Measurements from ENCODE around the gene ERC2. TPM values are rescaled to one million over a fixed set of nuclear protein-coding genes. Genes with fewer than 3 reads are reported as not detected.

ERC2 gene
- total RNA-seq, 4 donors from 2014 or later = 0.81 to 2.9 (median 1.6) TPM

DNA sequence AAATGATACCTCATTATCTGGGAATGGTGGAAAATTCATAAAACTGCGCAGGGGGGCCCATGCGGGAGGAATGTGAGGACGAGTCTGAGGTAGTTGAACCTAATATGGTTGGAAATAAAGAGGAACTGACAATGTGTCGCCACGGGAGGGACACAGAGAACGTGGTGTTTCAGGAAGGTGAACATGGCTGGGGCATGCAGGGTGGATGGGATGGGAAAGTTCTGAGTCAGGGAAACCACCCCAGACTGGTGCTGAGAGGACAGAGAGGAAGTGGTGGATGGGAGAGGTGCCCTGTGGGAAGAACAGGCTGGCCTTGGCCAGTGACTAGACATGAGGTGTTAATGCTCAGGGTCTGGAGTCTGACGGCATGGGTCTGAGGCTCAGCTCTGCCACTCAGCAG is 844.0 kb downstream of the ERC2 start:
- whole genome bisulfite sequencing, 2 donors (ENCODE audit: low coverage in 1 of 2) = 81 to 95% methylated on average over 4 to 7 of the region's 7 CpGs
- Histone ChIP-seq H3K4me1 (no peaks in the 10 kb centered on the region), H3K27ac (no peak overlapping the region), H3K27me3 (no peaks in the 10 kb centered on the region), H3K9me3 (no peaks in the 10 kb centered on the region), H3K36me3 (no peaks in the 10 kb centered on the region), H3K4me3 (no peak overlapping the region)
- ATAC-seq = no peak
- TF ChIP-seq POLR2A (IDR thresholded peaks at IDR 0.05) = no peak
- no peak for TF ChIP-seq POLR2AphosphoS5 (IDR thresholded peaks at IDR 0.05)
- TF ChIP-seq, protein P1, sequence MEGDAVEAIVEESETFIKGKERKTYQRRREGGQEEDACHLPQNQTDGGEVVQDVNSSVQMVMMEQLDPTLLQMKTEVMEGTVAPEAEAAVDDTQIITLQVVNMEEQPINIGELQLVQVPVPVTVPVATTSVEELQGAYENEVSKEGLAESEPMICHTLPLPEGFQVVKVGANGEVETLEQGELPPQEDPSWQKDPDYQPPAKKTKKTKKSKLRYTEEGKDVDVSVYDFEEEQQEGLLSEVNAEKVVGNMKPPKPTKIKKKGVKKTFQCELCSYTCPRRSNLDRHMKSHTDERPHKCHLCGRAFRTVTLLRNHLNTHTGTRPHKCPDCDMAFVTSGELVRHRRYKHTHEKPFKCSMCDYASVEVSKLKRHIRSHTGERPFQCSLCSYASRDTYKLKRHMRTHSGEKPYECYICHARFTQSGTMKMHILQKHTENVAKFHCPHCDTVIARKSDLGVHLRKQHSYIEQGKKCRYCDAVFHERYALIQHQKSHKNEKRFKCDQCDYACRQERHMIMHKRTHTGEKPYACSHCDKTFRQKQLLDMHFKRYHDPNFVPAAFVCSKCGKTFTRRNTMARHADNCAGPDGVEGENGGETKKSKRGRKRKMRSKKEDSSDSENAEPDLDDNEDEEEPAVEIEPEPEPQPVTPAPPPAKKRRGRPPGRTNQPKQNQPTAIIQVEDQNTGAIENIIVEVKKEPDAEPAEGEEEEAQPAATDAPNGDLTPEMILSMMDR (IDR thresholded peaks at IDR 0.05) = no peak
- no peak for TF ChIP-seq EP300 (IDR thresholded peaks at IDR 0.05)

DNA sequence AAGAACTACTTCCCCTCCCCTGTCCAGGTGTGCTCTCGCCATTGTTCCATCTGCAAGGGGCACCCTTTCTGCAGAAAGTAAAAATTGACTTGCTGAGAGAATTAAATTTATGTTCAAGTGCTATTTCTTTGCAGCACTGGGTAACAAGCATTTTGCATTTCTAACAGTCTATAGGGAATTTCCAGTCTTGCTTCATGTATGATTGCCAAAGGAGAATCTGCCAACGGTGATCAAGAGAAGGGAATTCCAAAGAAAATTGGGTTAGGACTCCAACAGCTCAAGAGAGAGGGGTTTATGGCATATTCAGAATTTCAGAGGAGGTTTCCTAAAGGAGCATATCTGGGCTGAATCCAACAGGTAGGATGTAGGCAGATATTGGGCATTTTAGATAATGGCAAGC is 844.5 kb downstream of the ERC2 start:
- Histone ChIP-seq H3K36me3 (no peaks in the 10 kb centered on the region), H3K4me3 (no peak overlapping the region), H3K27ac (no peak overlapping the region), H3K9me3 (no peaks in the 10 kb centered on the region), H3K4me1 (no peaks in the 10 kb centered on the region), H3K27me3 (no peaks in the 10 kb centered on the region)
- TF ChIP-seq, protein P1 (IDR thresholded peaks at IDR 0.05) = no peak
- no peak for TF ChIP-seq POLR2AphosphoS5 (IDR thresholded peaks at IDR 0.05)
- no peak for TF ChIP-seq EP300 (IDR thresholded peaks at IDR 0.05)
- TF ChIP-seq POLR2A (IDR thresholded peaks at IDR 0.05) = no peak
- 65 to 100% methylated on average over 2 of the region's 2 CpGs for WGBS, 2 donors (ENCODE audit: low coverage in 1 of 2)
- ATAC-seq = no peak

DNA sequence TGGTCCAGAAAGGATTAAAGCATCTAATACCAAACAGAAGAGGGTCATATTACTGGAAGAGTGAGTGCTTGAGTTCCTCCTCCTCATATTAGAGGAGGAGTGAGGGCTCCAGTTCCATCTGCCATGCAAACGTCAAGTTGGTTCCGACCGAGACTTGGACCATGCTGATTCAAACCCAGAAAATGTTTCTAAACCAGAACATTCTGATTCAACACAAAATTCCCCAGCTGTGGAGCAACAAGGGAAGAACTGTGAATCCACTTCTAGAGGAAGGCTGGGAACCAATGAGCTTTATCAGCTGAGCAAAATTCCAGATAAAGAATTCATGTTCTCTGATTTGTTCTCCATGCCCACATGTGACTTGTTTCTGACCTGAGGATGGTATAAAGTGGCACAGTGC is 845.5 kb downstream of the ERC2 start:
- H3K4me1 ChIP-seq = no peaks in the 10 kb centered on the region
- H3K36me3 ChIP-seq = no peaks in the 10 kb centered on the region
- no peak overlapping the region for H3K27ac ChIP-seq
- TF ChIP-seq EP300 (IDR thresholded peaks at IDR 0.05) (no peak), POLR2AphosphoS5 (IDR thresholded peaks at IDR 0.05) (no peak), POLR2A (IDR thresholded peaks at IDR 0.05) (no peak)
- TF ChIP-seq, protein P1 (IDR thresholded peaks at IDR 0.05) = no peak
- no peaks in the 10 kb centered on the region for H3K27me3 ChIP-seq
- no peaks in the 10 kb centered on the region for H3K9me3 ChIP-seq
- H3K4me3 ChIP-seq = no peak overlapping the region
- no peak for ATAC-seq
- WGBS, 2 donors (ENCODE audit: low coverage in 1 of 2) = 69 to 94% methylated on average over 3 of the region's 3 CpGs

DNA sequence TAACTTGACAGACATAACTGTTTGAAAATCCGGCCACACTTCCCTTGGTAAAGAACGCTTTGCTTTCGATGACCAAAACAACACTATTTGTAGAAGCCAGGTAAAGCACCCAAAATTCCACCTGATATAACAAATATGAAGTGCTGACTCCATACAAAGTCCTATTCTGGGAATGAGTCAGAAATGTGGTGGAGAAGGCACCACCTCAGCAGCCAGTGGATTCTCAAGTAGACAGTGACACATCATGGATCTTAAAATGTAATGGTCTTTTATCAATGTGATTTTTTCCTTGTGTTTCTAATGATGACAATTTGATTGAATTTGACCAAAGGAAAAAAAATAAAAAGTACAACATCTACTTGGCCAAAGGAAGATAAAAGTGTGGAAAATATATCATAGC is 846.2 kb downstream of the ERC2 start:
- H3K9me3 ChIP-seq = no peaks in the 10 kb centered on the region
- ATAC-seq = no peak

DNA sequence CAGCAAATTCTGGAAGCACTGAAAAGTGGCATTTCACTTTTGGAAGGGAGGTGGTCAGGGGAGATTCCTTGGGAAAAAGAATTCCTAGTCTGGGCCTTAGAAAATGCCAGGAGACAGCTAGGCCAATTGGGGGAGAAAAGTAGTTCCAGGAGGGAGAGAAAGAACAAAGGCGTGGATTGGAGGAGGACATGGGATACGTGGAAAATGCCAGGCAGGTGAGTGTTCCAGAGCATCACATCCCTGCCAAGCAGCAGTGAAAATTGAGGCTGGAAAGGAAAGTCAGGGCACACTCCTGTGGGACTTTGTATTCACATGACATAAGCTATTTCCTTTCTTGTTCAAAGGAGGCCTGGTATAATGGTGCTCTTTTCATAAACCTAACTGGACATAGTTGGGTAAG is 846.6 kb downstream of the ERC2 start:
- H3K4me1 ChIP-seq = no peaks in the 10 kb centered on the region
- WGBS, 2 donors (ENCODE audit: low coverage in 1 of 2) = 83 to 85% methylated on average over 2 of the region's 2 CpGs
- H3K27ac ChIP-seq = no peak overlapping the region
- H3K36me3 ChIP-seq = no peaks in the 10 kb centered on the region
- no peak for ATAC-seq
- H3K4me3 ChIP-seq = no peak overlapping the region
- no peaks in the 10 kb centered on the region for H3K9me3 ChIP-seq
- TF ChIP-seq, protein P1 (IDR thresholded peaks at IDR 0.05) = no peak
- TF ChIP-seq POLR2A (IDR thresholded peaks at IDR 0.05) (no peak), EP300 (IDR thresholded peaks at IDR 0.05) (no peak), POLR2AphosphoS5 (IDR thresholded peaks at IDR 0.05) (no peak)
- no peaks in the 10 kb centered on the region for H3K27me3 ChIP-seq

More for the DNA sequence above, 846.2 kb downstream of the ERC2 start:
- Histone ChIP-seq H3K27me3 (no peaks in the 10 kb centered on the region), H3K27ac (no peak overlapping the region), H3K4me1 (no peaks in the 10 kb centered on the region), H3K36me3 (no peaks in the 10 kb centered on the region), H3K4me3 (no peak overlapping the region)
- no peak for TF ChIP-seq EP300 (IDR thresholded peaks at IDR 0.05)
- TF ChIP-seq, protein P1 (IDR thresholded peaks at IDR 0.05) = no peak
- TF ChIP-seq POLR2AphosphoS5 (IDR thresholded peaks at IDR 0.05) = no peak
- TF ChIP-seq POLR2A (IDR thresholded peaks at IDR 0.05) = no peak
- 83 to 94% methylated on average over 1 to 3 of the region's 3 CpGs for WGBS, 2 donors (ENCODE audit: low coverage in 1 of 2)
